HG03045 (cell line): ENCODE results near the gene XRCC1.
"Not testable (repeated sequence)": the region's sequence is repeated elsewhere in the genome, so short reads cannot be mapped to it uniquely, and the experiment has no call there.

Experiments used
- ATAC-seq: cut with Tn5 transposase; IDR thresholded peaks from one replicate; pipeline ENCODE4 v1.9.1; 2021; ENCODE audit warnings: mild to moderate bottlenecking, moderate library complexity; ENCODE audit not compliant: unreplicated experiment

Gene XRCC1

DNA sequence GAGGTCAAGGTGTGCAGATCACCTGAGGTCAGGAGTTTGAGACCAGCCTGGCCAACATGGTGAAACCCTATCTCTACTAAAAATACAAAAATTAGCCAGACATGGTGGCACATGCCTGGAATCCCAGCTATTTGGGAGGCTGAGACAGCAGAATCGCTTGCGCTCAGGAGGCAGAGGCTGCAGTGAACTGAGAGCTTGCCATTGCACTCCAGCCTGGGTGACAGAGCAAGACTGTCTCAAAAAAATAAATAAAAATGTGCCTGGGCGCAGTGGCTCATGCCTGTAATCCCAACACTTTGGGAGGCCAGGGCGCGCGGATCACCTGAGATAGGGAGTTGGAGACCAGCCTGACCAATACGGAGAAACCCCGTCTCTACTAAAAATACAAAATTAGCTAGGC is 51.6 kb downstream of the XRCC1 start:
- ATAC-seq = not testable (repeated sequence)

DNA sequence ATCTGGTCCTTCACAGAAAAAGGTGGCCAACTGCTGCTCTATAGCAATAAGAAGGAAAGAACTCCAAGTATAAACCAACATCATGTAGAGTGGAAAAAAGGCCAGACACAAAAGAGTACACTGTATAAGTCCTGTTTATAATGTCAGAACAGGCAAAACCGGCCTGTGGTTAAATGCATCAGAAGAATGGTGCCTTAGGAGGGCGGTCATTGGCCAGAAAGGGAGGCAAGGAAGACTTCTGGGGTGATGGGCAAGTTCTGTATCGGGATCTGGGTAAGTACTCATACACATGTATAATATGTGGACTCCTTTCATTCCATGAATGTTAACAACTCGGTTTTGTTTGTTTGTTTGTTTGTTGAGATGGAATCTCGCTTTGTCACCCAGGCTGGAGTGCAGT is 52.4 kb downstream of the XRCC1 start:
- no peak for ATAC-seq

- no peak for ATAC-seq
These were observed 55.8 kb downstream of the XRCC1 start for GRCh38 chr19:43519436-43520088.

DNA sequence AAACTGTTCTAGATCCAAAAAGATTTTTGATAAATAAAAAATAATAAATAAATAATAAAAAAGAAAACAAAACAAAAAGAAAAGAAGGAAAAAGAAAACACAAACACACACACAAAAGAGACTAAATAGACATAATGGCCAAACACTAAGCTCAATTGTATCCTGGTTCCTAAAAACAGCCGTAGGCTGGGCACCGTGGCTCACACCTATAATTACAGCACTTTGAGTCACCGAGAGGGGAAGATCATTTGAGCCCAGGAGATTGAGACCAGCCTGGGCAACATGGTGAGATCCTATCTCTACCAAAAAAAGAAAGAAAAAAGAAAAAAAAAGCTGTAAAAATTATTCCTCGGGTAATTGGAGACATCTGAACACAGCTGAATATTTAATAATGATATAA is 57.3 kb downstream of the XRCC1 start:
- ATAC-seq = no peak

DNA sequence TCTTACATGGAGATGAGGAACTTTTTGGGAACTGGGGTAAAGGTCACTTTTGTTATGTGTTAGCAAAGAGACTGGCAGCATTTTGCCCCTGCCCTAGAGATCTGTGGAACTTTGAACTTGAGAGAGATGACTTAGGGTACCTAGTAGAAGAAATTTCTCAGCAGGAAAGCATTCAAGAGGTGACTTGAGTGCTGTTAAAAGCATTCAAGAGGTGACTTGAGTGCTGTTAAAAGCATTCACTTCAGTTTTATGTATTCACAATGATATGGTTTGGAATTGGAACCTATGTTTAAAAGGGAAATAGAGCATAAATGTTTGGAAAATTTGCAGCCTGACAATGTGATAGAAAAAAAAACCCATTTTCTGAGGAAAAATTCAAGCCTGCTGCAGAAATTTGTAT is 62.9 kb downstream of the XRCC1 start:
- ATAC-seq = not testable (repeated sequence)

GRCh38 chr19:43511324-43511723 is 64.0 kb downstream of the XRCC1 start:
- no peak for ATAC-seq

- ATAC-seq = no peak
These were observed 64.6 kb downstream of the XRCC1 start for GRCh38 chr19:43510713-43511112.

DNA sequence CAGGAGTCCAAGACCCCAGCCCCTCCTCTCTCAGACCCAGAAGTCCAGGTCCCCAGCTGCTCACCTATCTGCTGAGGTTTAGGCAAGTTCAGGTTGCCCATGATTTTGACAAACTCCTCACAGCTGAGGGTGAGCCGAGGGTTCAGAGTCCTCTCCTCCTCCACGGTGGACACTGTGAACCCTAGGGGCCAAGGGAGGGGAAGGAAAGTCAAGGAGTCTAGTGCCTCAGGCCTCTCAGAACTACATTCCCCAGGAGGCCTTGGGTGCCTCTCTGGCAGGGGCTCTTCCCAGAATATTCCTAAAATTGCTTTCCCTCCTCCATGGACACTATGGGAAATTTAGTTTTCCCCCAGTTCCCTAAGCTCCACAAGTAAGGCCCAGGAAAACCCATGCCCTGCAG is 67.4 kb downstream of the XRCC1 start:
- ATAC-seq = no peak

- ATAC-seq = no peak
These were observed 68.7 kb downstream of the XRCC1 start for GRCh38 chr19:43506629-43507028.

DNA sequence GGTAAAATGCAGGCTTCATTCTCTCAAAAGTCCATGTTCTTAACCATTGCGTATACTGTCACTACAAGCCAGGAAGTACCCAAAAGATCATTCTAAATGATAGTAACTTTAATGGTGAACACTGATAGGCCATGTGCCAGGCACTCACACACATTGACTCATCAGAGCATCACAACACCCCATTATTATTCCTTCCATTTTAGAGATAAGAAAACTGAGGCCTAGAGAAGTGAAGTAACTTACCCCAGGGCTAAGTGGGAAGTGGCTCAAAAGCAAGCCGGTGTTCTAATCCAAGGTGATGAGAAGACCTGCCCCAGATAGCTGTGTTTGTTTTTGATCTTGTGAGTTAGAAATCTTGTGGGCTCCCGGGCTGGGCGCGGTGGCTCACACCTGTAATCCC is 69.4 kb downstream of the XRCC1 start:
- no peak for ATAC-seq

- no peak for ATAC-seq
These were observed 70.2 kb downstream of the XRCC1 start for GRCh38 chr19:43505186-43505456.

- ATAC-seq = peak; percentile 17
These were observed 70.7 kb downstream of the XRCC1 start, which contains the start of gene PHLDB3 for GRCh38 chr19:43504426-43505185. Gene PHLDB3 (minus strand): TSS chr19:43504746. CDS start chr19:43504118, 628 bp downstream.

- peak; percentile 87 for ATAC-seq
These were observed 71.6 kb downstream of the XRCC1 start for GRCh38 chr19:43503501-43504425.

DNA sequence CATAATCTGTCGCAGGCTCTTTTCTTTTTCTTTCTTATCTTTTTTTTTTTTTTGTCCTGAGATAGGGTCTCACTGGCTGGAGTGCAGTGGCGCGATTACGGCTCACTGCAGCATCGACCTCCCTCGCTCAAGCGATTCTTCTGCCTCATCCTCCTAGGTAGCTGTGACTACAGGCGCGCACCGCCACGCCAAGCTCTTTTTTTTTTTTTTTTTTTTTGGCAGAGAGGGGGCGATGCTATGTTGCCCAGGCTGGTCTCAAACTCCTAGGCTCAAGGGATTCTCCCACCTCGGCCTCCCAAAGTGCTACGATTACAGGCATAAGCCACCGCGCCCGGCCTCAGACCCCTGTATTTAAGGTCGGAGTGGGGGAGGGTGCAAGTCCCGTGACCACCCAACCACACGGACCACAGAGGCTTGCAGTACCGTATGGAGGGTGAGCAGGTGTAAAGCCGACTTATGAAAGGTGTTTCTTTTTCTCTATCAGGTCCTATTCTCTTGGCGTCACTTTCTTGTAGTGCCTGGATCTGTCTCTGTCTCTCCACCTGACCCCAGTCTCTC is 72.8 kb downstream of the XRCC1 start:
- ATAC-seq = no peak

- ATAC-seq = no peak
These were observed 73.5 kb downstream of the XRCC1 start for GRCh38 chr19:43501661-43502418.

GRCh38 chr19:43499042-43499441 is 76.3 kb downstream of the XRCC1 start:
- no peak for ATAC-seq

GRCh38 chr19:43498233-43498842 is 77.0 kb downstream of the XRCC1 start:
- ATAC-seq = no peak

DNA sequence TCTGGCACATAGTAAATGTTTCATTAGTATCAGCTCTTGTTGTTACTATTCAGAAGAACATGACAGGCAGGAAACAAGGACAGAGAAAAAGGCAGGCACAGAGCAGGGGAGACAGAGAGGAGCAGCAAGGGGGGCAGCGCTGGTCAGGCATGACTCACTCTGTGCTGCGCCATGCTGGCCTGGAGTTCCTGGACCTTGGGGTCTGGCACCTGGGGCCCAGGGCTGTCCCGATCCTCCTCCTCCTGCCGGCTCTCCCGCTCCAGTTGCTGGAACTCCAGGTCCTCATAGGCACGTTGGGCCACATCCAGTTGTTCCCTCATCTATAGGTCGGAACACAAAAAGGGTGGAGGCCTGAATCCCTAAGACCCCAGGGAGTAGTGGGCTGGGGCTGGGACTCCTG is 78.4 kb downstream of the XRCC1 start:
- ATAC-seq = no peak

DNA sequence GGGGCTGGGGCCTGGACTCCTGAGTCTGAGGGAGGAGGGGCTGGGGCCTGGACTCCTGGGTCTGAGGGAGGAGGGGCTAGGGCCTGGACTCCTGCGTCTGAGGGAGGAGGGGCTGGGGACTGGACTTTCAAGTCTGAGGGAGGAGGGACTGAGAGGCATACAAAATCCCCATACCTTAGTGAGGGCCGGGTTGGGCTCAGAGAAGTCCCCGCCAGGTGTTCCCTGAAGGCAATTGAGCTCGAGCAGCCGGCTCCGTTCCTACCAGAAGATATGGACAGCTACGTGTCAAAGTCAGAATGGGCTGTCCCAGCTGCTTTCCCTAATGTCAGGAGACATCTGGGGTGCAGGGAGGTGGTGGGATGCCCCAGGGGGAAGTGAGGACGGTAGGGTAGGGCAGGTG is 80.2 kb downstream of the XRCC1 start:
- no peak for ATAC-seq
